Endothelial cell of umbilical vein (primary cell): Measurements from ENCODE around the gene ACTR8. TPM values are rescaled to one million over a fixed set of nuclear protein-coding genes. Genes with fewer than 3 reads are reported as not detected.

ENCODE experiments used
- BruUV-seq: library from RNA; stranded (reverse); fragments of 400-500 nt; replicated peaks from 2 replicates; lab custom pipeline; 2021; lab: Mats Ljungman, UMichigan
- CTCF ChIA-PET: fragments of 300-600, 350-600 bp; sonication (Branson Sonifier 250); formaldehyde crosslinking; loops from one replicate; lab custom pipeline; 2021; ENCODE audit warnings: antibody characterized with exemption, inconsistent platforms; lab: Charles Lee
- POLR2A ChIA-PET: fragments of 300-600, 350-600 bp; sonication (Branson Sonifier 250); formaldehyde crosslinking; loops from one replicate; lab custom pipeline; 2021; ENCODE audit warnings: antibody characterized with exemption, inconsistent platforms; lab: Charles Lee
- DNase-seq: peaks from one replicate; pipeline ENCODE4 v3.0.0-alpha.2; 2011; ENCODE audit warnings: low read depth, low spot score
- FAIRE-seq: peaks from 2 replicates; lab custom pipeline; 2011; peaks lifted over from hg19 to GRCh38; lab: Jason Lieb, UNC
- H2AFZ ChIP-seq: 2 replicates; pipeline ENCODE4 v1.6.0; 2012; ENCODE audit warnings: low read depth, low read length, control low read depth, inconsistent platforms
- H3K27ac ChIP-seq: 2 replicates; pipeline ENCODE4 v1.5.1; 2011; ENCODE audit warnings: low read depth, mild to moderate bottlenecking, control low read depth, low read length, moderate library complexity; ENCODE audit not compliant: insufficient read depth
- H3K27me3 ChIP-seq, 2 experiments: 2 replicates each; pipeline versions ENCODE4 v1.6.0 to v1.6.1; 2011; ENCODE audit warnings: low read length in 2 of 2, mixed read lengths in 1 of 2; ENCODE audit not compliant: control insufficient read depth in 2 of 2, insufficient read depth in 2 of 2
- H3K36me3 ChIP-seq, 2 experiments: 2 replicates in 1 of 2; 3 replicates in 1 of 2; pipeline ENCODE4 v1.5.1; 2011; ENCODE audit warnings: low read length in 2 of 2, mild to moderate bottlenecking in 1 of 2, moderate library complexity in 1 of 2; ENCODE audit not compliant: control insufficient read depth in 2 of 2, insufficient read depth in 2 of 2; ENCODE audit errors: extremely low read depth in 1 of 2
- H3K4me1 ChIP-seq: 3 replicates; pipeline ENCODE4 v1.5.1; 2011; ENCODE audit warnings: mild to moderate bottlenecking, low read length; ENCODE audit not compliant: control insufficient read depth, insufficient read depth; ENCODE audit errors: extremely low read depth
- H3K4me2 ChIP-seq: 2 replicates; pipeline ENCODE4 v1.6.1; 2011; ENCODE audit warnings: low read length, control low read depth, mixed read lengths; ENCODE audit not compliant: insufficient read depth
- H3K4me3 ChIP-seq, 3 experiments: fragments of 200-600 bp in 1 of 3; sonication (generic), shearing (Covaris generic) in 1 of 3; replicated peaks in 1 of 3; 2 replicates each; pipeline ENCODE4 v1.5.1; 2011 to 2016; ENCODE audit warnings: control low read depth in 3 of 3, low read length in 3 of 3, mild to moderate bottlenecking in 2 of 3, inconsistent platforms in 1 of 3, low read depth in 1 of 3, moderate library complexity in 1 of 3; ENCODE audit not compliant: insufficient read depth in 1 of 3
- H3K79me2 ChIP-seq: 2 replicates; pipeline ENCODE4 v1.6.0; 2012; ENCODE audit warnings: low read length, inconsistent platforms; ENCODE audit not compliant: control insufficient read depth, insufficient read depth
- H3K9ac ChIP-seq: replicated peaks from 2 replicates; pipeline ENCODE3; 2011; ENCODE audit warnings: low read length, control low read depth; ENCODE audit not compliant: insufficient read depth; ENCODE audit errors: extremely low read depth
- H3K9me1 ChIP-seq: replicated peaks from 3 replicates; pipeline ENCODE4 v1.6.0; 2011; ENCODE audit warnings: mild to moderate bottlenecking, low read length; ENCODE audit not compliant: control insufficient read depth, insufficient read depth; ENCODE audit errors: extremely low read depth
- H3K9me3 ChIP-seq: replicated peaks from 2 replicates; pipeline ENCODE4 v1.5.1; 2012; ENCODE audit warnings: low read length, inconsistent platforms; ENCODE audit not compliant: control insufficient read depth, insufficient read depth
- H4K20me1 ChIP-seq: replicated peaks from 2 replicates; pipeline ENCODE3; 2011; ENCODE audit warnings: mild to moderate bottlenecking, low read length; ENCODE audit not compliant: control insufficient read depth, insufficient read depth; ENCODE audit errors: extremely low read depth
- EZH2 ChIP-seq: IDR thresholded peaks from 2 replicates; pipeline ENCODE4 v1.6.1; 2012; ENCODE audit warnings: borderline replicate concordance, low read depth, mild to moderate bottlenecking, moderate library complexity, low read length, inconsistent platforms; ENCODE audit not compliant: severe bottlenecking
- FOS ChIP-seq: IDR thresholded peaks from 2 replicates; pipeline ENCODE4 v1.6.1; 2011; ENCODE audit warnings: mild to moderate bottlenecking, low read length, moderate library complexity, borderline replicate concordance; ENCODE audit not compliant: insufficient read depth
- GATA2 ChIP-seq: IDR thresholded peaks from 2 replicates; pipeline ENCODE4 v1.7.0; 2011; ENCODE audit warnings: low read depth, mild to moderate bottlenecking, moderate library complexity, mixed read lengths, low read length; ENCODE audit not compliant: insufficient read length, insufficient read depth
- JUN ChIP-seq: IDR thresholded peaks from 2 replicates; pipeline ENCODE4 v1.6.1; 2011; ENCODE audit warnings: borderline replicate concordance, low read depth; ENCODE audit not compliant: insufficient read length, insufficient read depth
- MYC ChIP-seq: IDR thresholded peaks from one replicate; pipeline ENCODE4 v1.6.1; 2011; ENCODE audit warnings: mild to moderate bottlenecking, low read depth, low read length
- POLR2A ChIP-seq: IDR thresholded peaks from 2 replicates; pipeline ENCODE4 v1.6.1; 2012; ENCODE audit warnings: low read depth, mild to moderate bottlenecking, control low read depth, low read length
- POLR2AphosphoS5 ChIP-seq: IDR thresholded peaks from 2 replicates; pipeline ENCODE4 v1.6.1; 2012; ENCODE audit warnings: low read depth, mild to moderate bottlenecking, control low read depth, low read length, moderate library complexity; ENCODE audit not compliant: insufficient read depth
- dilution Hi-C: fragments of 300-500 bp; cut with MboI; formaldehyde crosslinking; loops from one replicate; pipeline ENCODE4 v1.15.0; 2019; ENCODE audit warnings: low sequenced_read_pairs; ENCODE audit not compliant: extremely low pct_ligation_motif_present
- intact Hi-C: fragments of 100-400 bp; cut with micrococcal nuclease; formaldehyde crosslinking; loops from one replicate; pipeline ENCODE4 v1.10.0; 2022
- polyA plus RNA-seq, 4 experiments: library from polyadenylated mRNA; depleted of rRNA in 3 of 4; stranded (reverse) in 3 of 4; unstranded in 1 of 4; fragments of >200 nt; gene quantifications; 2 replicates each; pipeline versions ENCODE4 v1.2.1 to v1.2.3, GENCODE V29; 2011 to 2012; ENCODE audit warnings: missing spikeins in 1 of 4
- total RNA-seq: library from RNA; stranded (reverse); gene quantifications from 2 replicates; pipeline ENCODE4 v1.2.3, GENCODE V29; 2021
- TF ChIP-seq, protein P1 (sequence below): IDR thresholded peaks from 2 replicates; pipeline ENCODE4 v1.6.1; 2011; ENCODE audit not compliant: insufficient read depth, insufficient read length
- TF ChIP-seq, protein P2 (sequence below), 2 donors: IDR thresholded peaks; 1 replicate in 1 of 2; 2 replicates in 1 of 2; pipeline ENCODE4 v1.5.1; 2011; ENCODE audit warnings: low read length in 2 of 2, mild to moderate bottlenecking in 2 of 2, moderate library complexity in 2 of 2, control low read depth in 1 of 2, inconsistent platforms in 1 of 2, low read depth in 1 of 2; ENCODE audit not compliant: insufficient read depth in 1 of 2; ENCODE audit errors: extremely low read depth in 1 of 2

ACTR8 gene
- total and polyA plus RNA-seq, 2 donors (not counting 3 experiments of a cell fraction or from before 2014, with no cell fraction given), result 14.4 to 42.0 TPM

DNA sequence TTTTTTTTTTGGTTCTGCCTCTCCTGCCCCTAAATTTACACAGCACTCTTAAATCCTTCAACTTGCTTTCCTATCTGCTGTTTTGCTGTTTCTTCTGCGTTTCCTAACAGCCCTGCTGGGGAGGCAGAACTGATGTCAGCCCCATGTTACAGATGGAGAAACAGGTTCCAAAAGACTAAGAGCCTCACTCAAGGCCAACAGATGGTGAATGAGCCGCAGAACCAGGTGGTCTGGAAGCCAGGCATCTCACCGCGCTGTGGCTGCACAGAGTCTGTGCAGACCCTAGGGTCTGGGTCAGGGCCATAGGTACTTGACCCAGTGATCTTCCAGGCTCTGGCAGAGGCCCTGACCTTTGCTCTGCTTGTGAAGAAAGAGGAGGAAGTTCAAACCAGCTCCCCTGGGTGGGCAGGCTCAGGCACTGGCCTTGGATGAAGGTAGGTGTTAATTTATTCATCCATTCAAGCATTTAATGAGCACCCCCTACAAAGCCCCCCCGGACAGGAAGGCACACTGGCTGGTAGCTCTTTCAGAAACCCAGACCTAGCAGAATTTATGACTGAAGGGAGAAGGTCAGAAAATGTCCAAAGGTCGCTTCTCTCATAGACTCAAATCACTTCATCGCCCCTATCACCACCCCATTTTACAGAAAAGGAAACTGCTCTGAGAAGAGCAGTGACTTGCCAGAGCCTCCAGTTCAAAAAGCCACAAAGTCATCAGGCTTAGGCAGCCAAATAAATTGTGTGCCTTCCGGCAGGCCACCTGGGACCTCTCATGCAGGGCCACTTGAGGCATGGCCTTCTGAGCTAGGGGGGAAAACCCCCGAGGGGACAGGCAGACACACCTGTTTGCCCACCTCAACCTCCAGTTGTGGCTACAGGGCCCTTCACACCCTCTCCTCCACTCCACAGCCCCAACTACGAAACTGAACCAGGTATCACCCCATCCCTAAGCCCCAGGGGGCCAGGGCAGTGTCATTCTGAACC is 38.5 kb downstream of the ACTR8 start:
- no peak for DNase-seq
- peaks cover 27 to 32% of the 10 kb centered on the region in 2 experiments for H3K27me3 ChIP-seq
- dilution Hi-C loops (no loop called here), intact Hi-C loops (no loop called here)
- H3K4me2 ChIP-seq, result no peak overlapping the region
- no peak for FAIRE-seq
- H3K27ac ChIP-seq, result no peak overlapping the region
- no peaks in the 10 kb centered on the region for H3K9me3 ChIP-seq
- H3K4me3 ChIP-seq, result no peak overlapping the region
- ChIA-PET CTCF (no interaction called here), POLR2A (no interaction called here)
- no peak overlapping the region for H2AFZ ChIP-seq
- H3K9ac ChIP-seq, result no peak overlapping the region
- no peaks in the 10 kb centered on the region for H3K9me1 ChIP-seq
- BruUV-seq, result no TSS peak
- no peaks in the 10 kb centered on the region for H3K79me2 ChIP-seq
- TF ChIP-seq POLR2AphosphoS5 (no peak), EZH2 (no peak), JUN (no peak), MYC (no peak), GATA2 (no peak), FOS (no peak), POLR2A (no peak)
- TF ChIP-seq, protein P1, sequence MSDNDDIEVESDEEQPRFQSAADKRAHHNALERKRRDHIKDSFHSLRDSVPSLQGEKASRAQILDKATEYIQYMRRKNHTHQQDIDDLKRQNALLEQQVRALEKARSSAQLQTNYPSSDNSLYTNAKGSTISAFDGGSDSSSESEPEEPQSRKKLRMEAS, result no peak
- TF ChIP-seq, protein P2, sequence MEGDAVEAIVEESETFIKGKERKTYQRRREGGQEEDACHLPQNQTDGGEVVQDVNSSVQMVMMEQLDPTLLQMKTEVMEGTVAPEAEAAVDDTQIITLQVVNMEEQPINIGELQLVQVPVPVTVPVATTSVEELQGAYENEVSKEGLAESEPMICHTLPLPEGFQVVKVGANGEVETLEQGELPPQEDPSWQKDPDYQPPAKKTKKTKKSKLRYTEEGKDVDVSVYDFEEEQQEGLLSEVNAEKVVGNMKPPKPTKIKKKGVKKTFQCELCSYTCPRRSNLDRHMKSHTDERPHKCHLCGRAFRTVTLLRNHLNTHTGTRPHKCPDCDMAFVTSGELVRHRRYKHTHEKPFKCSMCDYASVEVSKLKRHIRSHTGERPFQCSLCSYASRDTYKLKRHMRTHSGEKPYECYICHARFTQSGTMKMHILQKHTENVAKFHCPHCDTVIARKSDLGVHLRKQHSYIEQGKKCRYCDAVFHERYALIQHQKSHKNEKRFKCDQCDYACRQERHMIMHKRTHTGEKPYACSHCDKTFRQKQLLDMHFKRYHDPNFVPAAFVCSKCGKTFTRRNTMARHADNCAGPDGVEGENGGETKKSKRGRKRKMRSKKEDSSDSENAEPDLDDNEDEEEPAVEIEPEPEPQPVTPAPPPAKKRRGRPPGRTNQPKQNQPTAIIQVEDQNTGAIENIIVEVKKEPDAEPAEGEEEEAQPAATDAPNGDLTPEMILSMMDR (IDR thresholded peaks at IDR 0.05; ENCODE audit: extremely low read depth in 1 of 2, insufficient read depth in 1 of 2, low read depth in 1 of 2, low read length in 2 of 2), result no peak
- H4K20me1 ChIP-seq, result no peaks in the 10 kb centered on the region
- H3K36me3 ChIP-seq, result no peaks in the 10 kb centered on the region
- no peaks in the 10 kb centered on the region for H3K4me1 ChIP-seq
